H1 (cell line): ENCODE results near the gene MRAP2. TPM values are rescaled to one million over a fixed set of nuclear protein-coding genes. Genes with fewer than 3 reads are reported as not detected.

ENCODE experiments used
- CTCF ChIA-PET: fragments of 300-600 bp; sonication (Branson Sonifier 250); formaldehyde crosslinking; loops from one replicate; lab custom pipeline; 2021; ENCODE audit not compliant: partially characterized antibody; lab: Charles Lee
- POLR2A ChIA-PET: fragments of 300-600 bp; sonication (Branson Sonifier 250); formaldehyde crosslinking; loops from one replicate; lab custom pipeline; 2021; ENCODE audit warnings: inconsistent platforms; ENCODE audit not compliant: partially characterized antibody; lab: Charles Lee
- DNase-seq, 2 experiments: peaks; one replicate each; pipeline versions ENCODE4 v3.0.0 to v3.0.0-alpha.2; 2010 to 2022; ENCODE audit warnings: low spot score in 2 of 2, low read depth in 1 of 2, mixed read lengths in 1 of 2
- FAIRE-seq: peaks from 2 replicates; lab custom pipeline; 2011; peaks lifted over from hg19 to GRCh38; lab: Jason Lieb, UNC
- H2AFZ ChIP-seq: 2 replicates; pipeline ENCODE4 v1.8.1; 2012; ENCODE audit warnings: low read length, inconsistent platforms
- H2AK5ac ChIP-seq: 2 replicates; pipeline ENCODE4 v1.6.1; 2013; ENCODE audit warnings: low read depth, low read length
- H2BK120ac ChIP-seq: replicated peaks from 2 replicates; pipeline ENCODE3; 2013; ENCODE audit warnings: low read depth, low read length, inconsistent platforms
- H2BK12ac ChIP-seq: 2 replicates; pipeline ENCODE4 v1.6.1; 2013; ENCODE audit warnings: low read depth, low read length
- H2BK15ac ChIP-seq: 2 replicates; pipeline ENCODE4 v1.6.1; 2013; ENCODE audit warnings: low read length
- H2BK20ac ChIP-seq: 2 replicates; pipeline ENCODE4 v1.6.1; 2013; ENCODE audit warnings: low read length
- H2BK5ac ChIP-seq: 2 replicates; pipeline ENCODE4 v1.6.1; 2013; ENCODE audit warnings: low read depth, low read length
- H3K14ac ChIP-seq: 2 replicates; pipeline ENCODE4 v1.6.1; 2013; ENCODE audit warnings: inconsistent platforms; ENCODE audit not compliant: insufficient read length
- H3K18ac ChIP-seq: 2 replicates; pipeline ENCODE4 v1.6.1; 2013; ENCODE audit warnings: low read length; ENCODE audit errors: extremely low read depth
- H3K23ac ChIP-seq: 2 replicates; pipeline ENCODE4 v1.6.1; 2013; ENCODE audit warnings: inconsistent platforms; ENCODE audit not compliant: insufficient read length
- H3K23me2 ChIP-seq: 2 replicates; pipeline ENCODE4 v1.6.1; 2013; ENCODE audit warnings: low read depth, low read length
- H3K27ac ChIP-seq: 2 replicates; pipeline ENCODE4 v1.6.1; 2011; ENCODE audit warnings: low read depth, low read length, inconsistent platforms
- H3K27me3 ChIP-seq, 4 experiments: replicated peaks in 1 of 4; 1 replicate in 1 of 4; 2 replicates in 3 of 4; pipeline versions ENCODE4 v1.6.1 to v1.8.1; 2011 to 2013; ENCODE audit warnings: low read length in 3 of 4, mild to moderate bottlenecking in 3 of 4, inconsistent platforms in 2 of 4, mixed read lengths in 2 of 4, moderate library complexity in 1 of 4; ENCODE audit not compliant: control insufficient read depth in 3 of 4, insufficient read depth in 3 of 4; ENCODE audit errors: extremely low read depth in 1 of 4
- H3K36me3 ChIP-seq, 4 experiments: 2 replicates each; pipeline versions ENCODE4 v1.6.1 to v1.8.1; 2011 to 2013; ENCODE audit warnings: mild to moderate bottlenecking in 4 of 4, low read length in 3 of 4, moderate library complexity in 2 of 4, control low read depth in 1 of 4, inconsistent platforms in 1 of 4; ENCODE audit not compliant: insufficient read depth in 4 of 4, control insufficient read depth in 2 of 4
- H3K4ac ChIP-seq: replicated peaks from 2 replicates; pipeline ENCODE3; 2013; ENCODE audit warnings: low read length, low read depth, mixed read lengths, inconsistent platforms; ENCODE audit not compliant: insufficient read length
- H3K4me1 ChIP-seq, 4 experiments: replicated peaks in 1 of 4; 1 replicate in 1 of 4; 2 replicates in 3 of 4; pipeline versions ENCODE4 v1.6.1 to v1.8.1; 2011 to 2013; ENCODE audit warnings: low read length in 3 of 4, inconsistent platforms in 2 of 4, mixed read lengths in 1 of 4; ENCODE audit not compliant: insufficient read depth in 4 of 4, control insufficient read depth in 3 of 4
- H3K4me2 ChIP-seq, 2 experiments: 2 replicates each; pipeline versions ENCODE4 v1.6.1 to v1.8.1; 2011 to 2013; ENCODE audit warnings: low read depth in 2 of 2, low read length in 2 of 2, control low read depth in 1 of 2, inconsistent platforms in 1 of 2, mild to moderate bottlenecking in 1 of 2; ENCODE audit not compliant: insufficient read depth in 1 of 2
- H3K4me3 ChIP-seq, 4 experiments: fragments of 200-600, 300-600 bp in 1 of 4; sonication (generic), shearing (Covaris generic), sonication (Bioruptor Twin) in 1 of 4; 2 replicates each; pipeline versions ENCODE4 v1.5.1 to v1.8.1; 2011 to 2016; ENCODE audit warnings: low read length in 4 of 4, low read depth in 3 of 4, control low read depth in 2 of 4, inconsistent platforms in 2 of 4, mild to moderate bottlenecking in 2 of 4, mixed read lengths in 1 of 4, moderate library complexity in 1 of 4; ENCODE audit not compliant: insufficient read depth in 2 of 4; ENCODE audit errors: extremely low read depth in 1 of 4
- H3K56ac ChIP-seq: replicated peaks from 2 replicates; pipeline ENCODE3; 2013; ENCODE audit warnings: low read depth, mild to moderate bottlenecking, mixed read lengths, low read length, inconsistent platforms; ENCODE audit not compliant: insufficient read length
- H3K79me1 ChIP-seq: 2 replicates; pipeline ENCODE4 v1.6.1; 2013; ENCODE audit warnings: low read depth, low read length, control low read depth
- H3K79me2 ChIP-seq, 2 experiments: 2 replicates each; pipeline versions ENCODE4 v1.6.1 to v1.8.1; 2012 to 2013; ENCODE audit warnings: low read length in 2 of 2, mild to moderate bottlenecking in 2 of 2, inconsistent platforms in 1 of 2; ENCODE audit not compliant: insufficient read depth in 2 of 2, control insufficient read depth in 1 of 2
- H3K9ac ChIP-seq, 4 experiments: replicated peaks in 1 of 4; 1 replicate in 1 of 4; 2 replicates in 3 of 4; pipeline versions ENCODE4 v1.6.1 to v1.8.1; 2011 to 2013; ENCODE audit warnings: low read depth in 3 of 4, low read length in 3 of 4, control low read depth in 2 of 4, mild to moderate bottlenecking in 2 of 4, moderate library complexity in 2 of 4, inconsistent platforms in 1 of 4; ENCODE audit errors: extremely low read depth in 1 of 4
- H3K9me3 ChIP-seq, 2 experiments: 2 replicates each; pipeline versions ENCODE4 v1.6.1 to v1.8.1; 2012 to 2013; ENCODE audit warnings: mild to moderate bottlenecking in 2 of 2, moderate library complexity in 2 of 2, control low read depth in 1 of 2, inconsistent platforms in 1 of 2, low read depth in 1 of 2, low read length in 1 of 2, mixed read lengths in 1 of 2; ENCODE audit not compliant: insufficient read depth in 2 of 2
- H4K20me1 ChIP-seq, 2 experiments: replicated peaks in 1 of 2; 2 replicates each; pipeline versions ENCODE3 to v1.8.1; 2011 to 2013; ENCODE audit warnings: inconsistent platforms in 2 of 2, low read length in 2 of 2, mild to moderate bottlenecking in 1 of 2; ENCODE audit not compliant: insufficient read depth in 2 of 2, control insufficient read depth in 1 of 2
- H4K5ac ChIP-seq: 2 replicates; pipeline ENCODE4 v1.6.1; 2013; ENCODE audit warnings: low read length, low read depth, mixed read lengths, inconsistent platforms; ENCODE audit not compliant: insufficient read length
- H4K8ac ChIP-seq: 2 replicates; pipeline ENCODE4 v1.8.0; 2013; ENCODE audit warnings: mild to moderate bottlenecking, moderate library complexity, low read length, inconsistent platforms; ENCODE audit not compliant: insufficient read depth; ENCODE audit errors: extremely low read depth
- H4K91ac ChIP-seq: replicated peaks from 2 replicates; pipeline ENCODE3; 2013; ENCODE audit warnings: low read length, mixed read lengths, inconsistent platforms; ENCODE audit not compliant: insufficient read length
- CTCF ChIP-seq, 3 experiments: IDR thresholded peaks; 1 replicate in 2 of 3; 2 replicates in 1 of 3; pipeline versions ENCODE4 v1.5.1 to v1.6.1; 2011; ENCODE audit warnings: low read length in 3 of 3, mild to moderate bottlenecking in 3 of 3, inconsistent platforms in 2 of 3, low read depth in 1 of 3, moderate library complexity in 1 of 3; ENCODE audit not compliant: insufficient read depth in 1 of 3; ENCODE audit errors: control extremely low read depth in 1 of 3
- FOSL1 ChIP-seq: IDR thresholded peaks from 2 replicates; pipeline ENCODE4 v1.6.1; 2011; ENCODE audit warnings: mild to moderate bottlenecking, low read depth, low read length, moderate library complexity; ENCODE audit not compliant: insufficient read depth
- POLR2AphosphoS5 ChIP-seq: IDR thresholded peaks from 2 replicates; pipeline ENCODE4 v1.6.1; 2011; ENCODE audit warnings: low read depth, low read length
- WGBS, 2 experiments: shearing (Covaris generic) in 1 of 2; methylation state at CpG; one replicate each; pipeline versions ENCODE4 v1.1.6 to v1.1.7; 2013 to 2015; ENCODE audit warnings: low lambda C conversion rate in 2 of 2, mixed read lengths in 2 of 2, inconsistent platforms in 1 of 2, low coverage in 1 of 2, missing lambda C conversion rate in 1 of 2; ENCODE audit not compliant: insufficient replicate concordance in 2 of 2, insufficient coverage in 1 of 2, insufficient read length in 1 of 2; ENCODE audit errors: extremely low coverage in 1 of 2, missing lambda C conversion rate in 1 of 2; 5-methylcytosine and 5-hydroxymethylcytosine counted together
- polyA plus RNA-seq, 7 experiments: library from polyadenylated mRNA; depleted of rRNA in 3 of 7; stranded (reverse) in 5 of 7; unstranded in 2 of 7; fragments of >200 nt in 5 of 7; fragments of 200-250 nt in 2 of 7; gene quantifications; 1 replicate in 5 of 7; 2 replicates in 1 of 7; 4 replicates in 1 of 7; pipeline versions ENCODE4 v1.2.1 to v1.2.3, GENCODE V29; 2011 to 2013; ENCODE audit warnings: missing spikeins in 2 of 7, mixed read lengths in 2 of 7
- total RNA-seq: library from RNA; stranded (reverse); fragmentation: NEBNext Ultra II Directional; extraction: Animal tissue kit (Norgen Biotek cat#: 25700); gene quantifications from 2 replicates; pipeline ENCODE4 v1.2.1, GENCODE V29; 2021

MRAP2 gene
- total and polyA plus RNA-seq, 2 of the 8 experiments (the other 6 are each of a cell fraction or from before 2014, with no cell fraction given), result 5.0 to 11.0 TPM

GRCh38 chr6:84118191-84118590 lies 84.6 kb downstream of the MRAP2 start:
- no peak overlapping the region for H3K18ac ChIP-seq
- H3K56ac ChIP-seq, result no peak overlapping the region
- no peak overlapping the region for H3K4me2 ChIP-seq
- H3K23ac ChIP-seq, result no peak overlapping the region
- no peak overlapping the region for H2BK5ac ChIP-seq
- whole genome bisulfite sequencing, 2 experiments, result 92% methylated on average over 5 of the region's 5 CpGs; no CpG with 5 or more reads in 1 of the 2 experiments
- no peak overlapping the region for H4K91ac ChIP-seq
- H3K9ac ChIP-seq, result no peak overlapping the region
- TF ChIP-seq FOSL1, result no peak
- TF ChIP-seq POLR2AphosphoS5, result no peak
- TF ChIP-seq CTCF (IDR thresholded peaks at IDR 0.05; ENCODE audit: control extremely low read depth in 1 of 3, insufficient read depth in 1 of 3, low read depth in 1 of 3, low read length in 3 of 3), result no peak
- TF ChIP-seq, all 59 proteins: peak for 0
- Histone ChIP-seq H2AK5ac (no peak overlapping the region), H3K23me2 (no peaks in the 10 kb centered on the region; the same call in 1 of the 2 replicates), H3K14ac (no peak overlapping the region), H4K20me1 (no peaks in the 10 kb centered on the region), H3K36me3 (no peaks in the 10 kb centered on the region), H2BK15ac (no peak overlapping the region), H3K79me2 (no peaks in the 10 kb centered on the region), H3K4ac (no peak overlapping the region), H2AFZ (no peak overlapping the region), H2BK12ac (no peak overlapping the region), H3K79me1 (no peaks in the 10 kb centered on the region), H4K5ac (no peak overlapping the region), H2BK20ac (no peak overlapping the region), H3K4me1 (no peaks in the 10 kb centered on the region), H2BK120ac (no peak overlapping the region), H4K8ac (peak overlapping the region; percentile 62), H3K9me3 (no peaks in the 10 kb centered on the region), H3K27ac (no peak overlapping the region), H3K27me3 (no peaks in the 10 kb centered on the region), H3K4me3 (no peak overlapping the region)
- no peak for DNase-seq
- POLR2A ChIA-PET, result no interaction called here
- CTCF ChIA-PET, result interaction anchor here (1.7 to 3.1 kb wide), 4 partner anchors 8 to 229 kb away, joined by 5 to 15 read pairs (median 6); no protein-coding TSS in a partner anchor
- FAIRE-seq, result no peak
